ENCODE measurements around the gene MTUS2.

The MTUS2 gene

GRCh38 chr13:29479716-29480492 is 659.8 kb downstream of the MTUS2 start:
- H3K36me3 ChIP-seq (ENCODE audit: insufficient read depth, low read length), result no peaks in the 10 kb centered on the region
- H3K27me3 ChIP-seq (ENCODE audit: insufficient read depth, low read length), result peaks cover 30% of the 10 kb centered on the region; the same call in 1 of the 2 replicates
- H2AFZ ChIP-seq (ENCODE audit: low read length, unreplicated experiment), result no peak overlapping the region
- no peak overlapping the region for H3K27ac ChIP-seq (ENCODE audit: low read depth, low read length)
- H3K4me1 ChIP-seq (ENCODE audit: control insufficient read depth, insufficient read depth, low read length, unreplicated experiment), result no peaks in the 10 kb centered on the region
- no peak overlapping the region for H3K4me3 ChIP-seq (ENCODE audit: low read depth, low read length)
- H3K79me2 ChIP-seq (ENCODE audit: control insufficient read depth, insufficient read depth, low read length, unreplicated experiment), result no peaks in the 10 kb centered on the region

- H2AFZ ChIP-seq (ENCODE audit: low read length, unreplicated experiment), result no peak overlapping the region
- H3K27ac ChIP-seq (ENCODE audit: low read depth, low read length), result no peak overlapping the region
- H3K27me3 ChIP-seq (ENCODE audit: insufficient read depth, low read length), result peaks cover 33% of the 10 kb centered on the region; the same call in 1 of the 2 replicates
- H3K4me3 ChIP-seq (ENCODE audit: low read depth, low read length), result no peak overlapping the region
- no peaks in the 10 kb centered on the region for H3K4me1 ChIP-seq (ENCODE audit: control insufficient read depth, insufficient read depth, low read length, unreplicated experiment)
- H3K36me3 ChIP-seq (ENCODE audit: insufficient read depth, low read length), result no peaks in the 10 kb centered on the region
- H3K79me2 ChIP-seq (ENCODE audit: control insufficient read depth, insufficient read depth, low read length, unreplicated experiment), result no peaks in the 10 kb centered on the region
Observed at GRCh38 chr13:29480893-29481525, 660.9 kb downstream of the MTUS2 start.

GRCh38 chr13:29481603-29482002 is 661.5 kb downstream of the MTUS2 start:
- Histone ChIP-seq H3K4me1 (ENCODE audit: control insufficient read depth, insufficient read depth, low read length, unreplicated experiment) (no peaks in the 10 kb centered on the region), H3K27ac (ENCODE audit: low read depth, low read length) (no peak overlapping the region), H3K4me3 (ENCODE audit: low read depth, low read length) (no peak overlapping the region), H3K27me3 (ENCODE audit: insufficient read depth, low read length) (peaks cover 33% of the 10 kb centered on the region; the same call in 1 of the 2 replicates), H2AFZ (ENCODE audit: low read length, unreplicated experiment) (no peak overlapping the region), H3K36me3 (ENCODE audit: insufficient read depth, low read length) (no peaks in the 10 kb centered on the region), H3K79me2 (ENCODE audit: control insufficient read depth, insufficient read depth, low read length, unreplicated experiment) (no peaks in the 10 kb centered on the region)

GRCh38 chr13:29482504-29482903 is 662.4 kb downstream of the MTUS2 start:
- Histone ChIP-seq H3K36me3 (ENCODE audit: insufficient read depth, low read length) (no peaks in the 10 kb centered on the region), H2AFZ (ENCODE audit: low read length, unreplicated experiment) (no peak overlapping the region), H3K27ac (ENCODE audit: low read depth, low read length) (no peak overlapping the region), H3K27me3 (ENCODE audit: insufficient read depth, low read length) (peaks cover 35% of the 10 kb centered on the region; the same call in 1 of the 2 replicates), H3K4me1 (ENCODE audit: control insufficient read depth, insufficient read depth, low read length, unreplicated experiment) (no peaks in the 10 kb centered on the region), H3K4me3 (ENCODE audit: low read depth, low read length) (no peak overlapping the region), H3K79me2 (ENCODE audit: control insufficient read depth, insufficient read depth, low read length, unreplicated experiment) (no peaks in the 10 kb centered on the region)

GRCh38 chr13:29483211-29483610 is 663.1 kb downstream of the MTUS2 start:
- Histone ChIP-seq H3K27ac (ENCODE audit: low read depth, low read length) (no peak overlapping the region), H3K36me3 (ENCODE audit: insufficient read depth, low read length) (no peaks in the 10 kb centered on the region), H3K79me2 (ENCODE audit: control insufficient read depth, insufficient read depth, low read length, unreplicated experiment) (no peaks in the 10 kb centered on the region), H3K4me1 (ENCODE audit: control insufficient read depth, insufficient read depth, low read length, unreplicated experiment) (no peaks in the 10 kb centered on the region), H3K27me3 (ENCODE audit: insufficient read depth, low read length) (peaks cover 36% of the 10 kb centered on the region), H3K4me3 (ENCODE audit: low read depth, low read length) (no peak overlapping the region), H2AFZ (ENCODE audit: low read length, unreplicated experiment) (no peak overlapping the region)

GRCh38 chr13:29483623-29484022 is 663.5 kb downstream of the MTUS2 start:
- Histone ChIP-seq H3K79me2 (ENCODE audit: control insufficient read depth, insufficient read depth, low read length, unreplicated experiment) (no peaks in the 10 kb centered on the region), H3K27me3 (ENCODE audit: insufficient read depth, low read length) (peaks cover 32% of the 10 kb centered on the region), H3K27ac (ENCODE audit: low read depth, low read length) (no peak overlapping the region), H2AFZ (ENCODE audit: low read length, unreplicated experiment) (no peak overlapping the region), H3K4me1 (ENCODE audit: control insufficient read depth, insufficient read depth, low read length, unreplicated experiment) (no peaks in the 10 kb centered on the region), H3K36me3 (ENCODE audit: insufficient read depth, low read length) (no peaks in the 10 kb centered on the region), H3K4me3 (ENCODE audit: low read depth, low read length) (no peak overlapping the region)

GRCh38 chr13:29484236-29484635 is 664.1 kb downstream of the MTUS2 start:
- Histone ChIP-seq H3K27ac (ENCODE audit: low read depth, low read length) (no peak overlapping the region), H2AFZ (ENCODE audit: low read length, unreplicated experiment) (no peak overlapping the region), H3K36me3 (ENCODE audit: insufficient read depth, low read length) (no peaks in the 10 kb centered on the region), H3K4me3 (ENCODE audit: low read depth, low read length) (no peak overlapping the region), H3K27me3 (ENCODE audit: insufficient read depth, low read length) (peaks cover 30% of the 10 kb centered on the region), H3K4me1 (ENCODE audit: control insufficient read depth, insufficient read depth, low read length, unreplicated experiment) (no peaks in the 10 kb centered on the region), H3K79me2 (ENCODE audit: control insufficient read depth, insufficient read depth, low read length, unreplicated experiment) (no peaks in the 10 kb centered on the region)

GRCh38 chr13:29484796-29485195 is 664.7 kb downstream of the MTUS2 start:
- Histone ChIP-seq H3K27ac (ENCODE audit: low read depth, low read length) (no peak overlapping the region), H3K79me2 (ENCODE audit: control insufficient read depth, insufficient read depth, low read length, unreplicated experiment) (no peaks in the 10 kb centered on the region), H3K4me1 (ENCODE audit: control insufficient read depth, insufficient read depth, low read length, unreplicated experiment) (no peaks in the 10 kb centered on the region), H3K4me3 (ENCODE audit: low read depth, low read length) (no peak overlapping the region), H3K36me3 (ENCODE audit: insufficient read depth, low read length) (no peaks in the 10 kb centered on the region), H2AFZ (ENCODE audit: low read length, unreplicated experiment) (no peak overlapping the region), H3K27me3 (ENCODE audit: insufficient read depth, low read length) (peaks cover 32% of the 10 kb centered on the region)

GRCh38 chr13:29486551-29486950 is 666.4 kb downstream of the MTUS2 start:
- Histone ChIP-seq H3K4me1 (ENCODE audit: control insufficient read depth, insufficient read depth, low read length, unreplicated experiment) (no peaks in the 10 kb centered on the region), H3K4me3 (ENCODE audit: low read depth, low read length) (no peak overlapping the region), H3K36me3 (ENCODE audit: insufficient read depth, low read length) (no peaks in the 10 kb centered on the region), H2AFZ (ENCODE audit: low read length, unreplicated experiment) (no peak overlapping the region), H3K27ac (ENCODE audit: low read depth, low read length) (no peak overlapping the region), H3K79me2 (ENCODE audit: control insufficient read depth, insufficient read depth, low read length, unreplicated experiment) (no peaks in the 10 kb centered on the region), H3K27me3 (ENCODE audit: insufficient read depth, low read length) (peaks cover 33% of the 10 kb centered on the region)

- H3K36me3 ChIP-seq (ENCODE audit: insufficient read depth, low read length), result no peaks in the 10 kb centered on the region
- peaks cover 33% of the 10 kb centered on the region for H3K27me3 ChIP-seq (ENCODE audit: insufficient read depth, low read length)
- no peaks in the 10 kb centered on the region for H3K4me1 ChIP-seq (ENCODE audit: control insufficient read depth, insufficient read depth, low read length, unreplicated experiment)
- H2AFZ ChIP-seq (ENCODE audit: low read length, unreplicated experiment), result no peak overlapping the region
- no peak overlapping the region for H3K4me3 ChIP-seq (ENCODE audit: low read depth, low read length)
- H3K79me2 ChIP-seq (ENCODE audit: control insufficient read depth, insufficient read depth, low read length, unreplicated experiment), result no peaks in the 10 kb centered on the region
- no peak overlapping the region for H3K27ac ChIP-seq (ENCODE audit: low read depth, low read length)
Observed at GRCh38 chr13:29487466-29488454, 667.6 kb downstream of the MTUS2 start.
